ENCODE results near the gene C3orf52. TPM values are rescaled to one million over a fixed set of nuclear protein-coding genes. Genes with fewer than 3 reads are reported as not detected.

The C3orf52 gene
- total RNA-seq, 6 donors from 2014 or later = 17.1 to 74.6 (median 28.4) TPM

DNA sequence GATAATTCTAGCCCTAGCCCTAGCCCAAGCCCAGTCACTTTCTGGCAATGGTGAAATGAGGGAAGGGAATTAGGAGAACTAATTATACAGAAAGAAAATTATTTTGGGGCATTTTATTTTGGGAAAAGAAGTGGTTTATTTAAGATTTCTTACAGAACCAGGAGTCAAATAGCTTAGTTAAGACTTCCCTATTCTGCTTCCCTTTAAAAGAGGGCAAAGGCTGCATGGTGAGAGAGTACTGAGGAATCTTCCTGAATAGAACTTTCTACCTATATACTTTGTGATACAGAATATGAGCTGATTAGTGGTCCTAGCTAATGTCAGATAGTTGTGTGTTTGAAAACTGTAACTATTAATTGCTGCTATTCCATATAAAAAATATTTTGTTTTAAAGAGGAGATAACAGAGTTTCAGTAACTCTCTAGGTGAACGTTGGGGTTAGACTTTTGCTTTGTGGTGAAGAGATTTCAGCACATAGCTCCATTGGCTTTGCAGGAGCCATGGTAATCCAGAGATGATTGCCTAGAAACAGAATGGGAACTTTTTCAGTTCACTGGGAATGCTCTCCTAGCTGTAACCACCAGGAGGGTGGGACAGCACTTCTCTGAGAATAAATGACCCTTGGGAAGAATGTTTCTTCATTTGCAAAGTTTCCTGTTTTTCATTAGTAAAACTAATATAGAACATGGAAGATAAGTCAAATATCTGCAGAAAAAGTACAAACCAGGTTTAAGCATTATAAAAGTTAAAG is 52.2 kb downstream of the C3orf52 start:
- no peak for TF ChIP-seq EP300 (IDR thresholded peaks at IDR 0.05)
- TF ChIP-seq POLR2A (IDR thresholded peaks at IDR 0.05) = no peak
- TF ChIP-seq, protein P1, sequence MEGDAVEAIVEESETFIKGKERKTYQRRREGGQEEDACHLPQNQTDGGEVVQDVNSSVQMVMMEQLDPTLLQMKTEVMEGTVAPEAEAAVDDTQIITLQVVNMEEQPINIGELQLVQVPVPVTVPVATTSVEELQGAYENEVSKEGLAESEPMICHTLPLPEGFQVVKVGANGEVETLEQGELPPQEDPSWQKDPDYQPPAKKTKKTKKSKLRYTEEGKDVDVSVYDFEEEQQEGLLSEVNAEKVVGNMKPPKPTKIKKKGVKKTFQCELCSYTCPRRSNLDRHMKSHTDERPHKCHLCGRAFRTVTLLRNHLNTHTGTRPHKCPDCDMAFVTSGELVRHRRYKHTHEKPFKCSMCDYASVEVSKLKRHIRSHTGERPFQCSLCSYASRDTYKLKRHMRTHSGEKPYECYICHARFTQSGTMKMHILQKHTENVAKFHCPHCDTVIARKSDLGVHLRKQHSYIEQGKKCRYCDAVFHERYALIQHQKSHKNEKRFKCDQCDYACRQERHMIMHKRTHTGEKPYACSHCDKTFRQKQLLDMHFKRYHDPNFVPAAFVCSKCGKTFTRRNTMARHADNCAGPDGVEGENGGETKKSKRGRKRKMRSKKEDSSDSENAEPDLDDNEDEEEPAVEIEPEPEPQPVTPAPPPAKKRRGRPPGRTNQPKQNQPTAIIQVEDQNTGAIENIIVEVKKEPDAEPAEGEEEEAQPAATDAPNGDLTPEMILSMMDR (IDR thresholded peaks at IDR 0.05) = no peak
- TF ChIP-seq POLR2AphosphoS5 (IDR thresholded peaks at IDR 0.05) = no peak
- Histone ChIP-seq H3K4me3 (no peak overlapping the region), H3K36me3 (no peaks in the 10 kb centered on the region), H3K9me3 (no peaks in the 10 kb centered on the region), H3K27me3 (no peaks in the 10 kb centered on the region), H3K27ac (no peak overlapping the region), H3K4me1 (peaks cover 0 to 7% (median 0%) of the 10 kb centered on the region in 4 donors)
- WGBS, 2 donors = 55 to 70% methylated on average over 1 of the region's 1 CpG
- DNase-seq (no peak), ATAC-seq (ENCODE audit: low FRiP score in 2 of 2) (peak in 1 of 2 donors; percentile 36)

- no peaks in the 10 kb centered on the region for H3K36me3 ChIP-seq
- peaks cover 0 to 6% (median 2%) of the 10 kb centered on the region in 4 donors for H3K9me3 ChIP-seq
- DNase-seq (no peak), ATAC-seq (ENCODE audit: low FRiP score in 2 of 2) (no peak)
- H3K27ac ChIP-seq = no peak overlapping the region
- TF ChIP-seq POLR2AphosphoS5 (IDR thresholded peaks at IDR 0.05) (no peak), EP300 (IDR thresholded peaks at IDR 0.05) (no peak), POLR2A (IDR thresholded peaks at IDR 0.05) (no peak)
- TF ChIP-seq, protein P1 (IDR thresholded peaks at IDR 0.05) = no peak
- no peak overlapping the region for H3K4me3 ChIP-seq
- no peaks in the 10 kb centered on the region for H3K27me3 ChIP-seq
- peaks cover 0 to 7% (median 0%) of the 10 kb centered on the region in 4 donors for H3K4me1 ChIP-seq
- WGBS, 2 donors = 89 to 92% methylated on average over 1 of the region's 1 CpG
These were observed 54.4 kb downstream of the C3orf52 start for GRCh38 chr3:112140584-112140983.

DNA sequence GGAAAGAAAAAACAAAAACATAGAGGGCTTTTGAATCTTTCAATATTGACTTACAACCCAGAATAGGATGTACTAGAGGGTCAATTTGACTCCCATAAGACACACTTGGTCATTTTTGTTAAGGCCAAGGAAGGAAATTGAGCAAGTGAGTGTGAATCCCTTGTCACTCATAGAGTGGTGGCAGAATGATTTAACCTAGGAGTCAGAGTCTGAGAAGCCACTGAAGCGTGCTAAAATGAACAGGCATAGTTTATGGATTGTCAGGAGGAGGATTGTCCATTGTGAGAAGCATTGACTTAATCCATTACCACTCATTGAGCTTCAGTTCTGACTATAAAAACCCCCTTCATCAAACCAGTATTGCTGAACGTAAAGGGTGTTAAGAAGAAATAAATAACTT is 55.1 kb downstream of the C3orf52 start:
- 86 to 90% methylated on average over 2 of the region's 2 CpGs for WGBS, 2 donors
- no peak for DNase-seq
- no peak overlapping the region for H3K4me3 ChIP-seq
- no peak overlapping the region for H3K27ac ChIP-seq
- H3K36me3 ChIP-seq = no peaks in the 10 kb centered on the region
- TF ChIP-seq POLR2AphosphoS5 (IDR thresholded peaks at IDR 0.05) = no peak
- no peak for TF ChIP-seq POLR2A (IDR thresholded peaks at IDR 0.05)
- no peak for TF ChIP-seq EP300 (IDR thresholded peaks at IDR 0.05)
- TF ChIP-seq, protein P1 (IDR thresholded peaks at IDR 0.05) = no peak
- no peaks in the 10 kb centered on the region for H3K27me3 ChIP-seq
- ATAC-seq (ENCODE audit: low FRiP score in 2 of 2) = no peak
- peaks cover 0 to 7% (median 0%) of the 10 kb centered on the region in 4 donors for H3K4me1 ChIP-seq
- peaks cover 0 to 6% (median 2%) of the 10 kb centered on the region in 4 donors for H3K9me3 ChIP-seq

DNA sequence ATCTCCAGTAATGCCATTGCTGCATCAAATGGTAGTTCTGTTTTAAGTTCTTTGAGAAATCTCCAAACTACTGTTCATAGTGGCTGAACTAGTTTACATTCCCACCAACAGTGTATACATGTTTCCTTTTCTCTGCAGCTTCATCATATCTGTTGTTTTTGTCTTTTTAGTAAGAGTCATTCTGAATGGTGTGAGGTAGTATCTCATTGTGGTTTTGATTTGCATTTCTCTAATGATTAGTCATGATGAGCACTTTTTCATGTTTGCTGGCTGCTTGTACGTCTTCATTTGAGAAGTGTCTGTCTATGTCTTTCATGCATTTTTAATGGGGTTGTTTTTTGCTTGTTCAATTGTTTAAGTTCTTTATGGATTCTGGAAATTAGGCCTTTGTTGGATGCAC is 57.1 kb downstream of the C3orf52 start:
- no peak overlapping the region for H3K27ac ChIP-seq
- H3K9me3 ChIP-seq = peaks cover 0 to 8% (median 2%) of the 10 kb centered on the region in 4 donors
- H3K27me3 ChIP-seq = no peaks in the 10 kb centered on the region
- 88 to 89% methylated on average over 1 of the region's 1 CpG for WGBS, 2 donors
- H3K4me3 ChIP-seq = no peak overlapping the region
- no peaks in the 10 kb centered on the region for H3K36me3 ChIP-seq
- ATAC-seq (ENCODE audit: low FRiP score in 2 of 2) (no peak), DNase-seq (no peak)
- TF ChIP-seq, protein P1 (IDR thresholded peaks at IDR 0.05) = no peak
- TF ChIP-seq POLR2A (IDR thresholded peaks at IDR 0.05) (no peak), POLR2AphosphoS5 (IDR thresholded peaks at IDR 0.05) (no peak), EP300 (IDR thresholded peaks at IDR 0.05) (no peak)
- no peaks in the 10 kb centered on the region for H3K4me1 ChIP-seq

GRCh38 chr3:112143689-112144088 is 57.5 kb downstream of the C3orf52 start:
- no peak overlapping the region for H3K27ac ChIP-seq
- H3K36me3 ChIP-seq = no peaks in the 10 kb centered on the region
- ATAC-seq (ENCODE audit: low FRiP score in 2 of 2) = no peak
- H3K9me3 ChIP-seq = peaks cover 0 to 13% (median 2%) of the 10 kb centered on the region in 4 donors
- no peak overlapping the region for H3K4me3 ChIP-seq
- no peaks in the 10 kb centered on the region for H3K4me1 ChIP-seq
- TF ChIP-seq, protein P1 (IDR thresholded peaks at IDR 0.05) = no peak
- TF ChIP-seq EP300 (IDR thresholded peaks at IDR 0.05) (no peak), POLR2A (IDR thresholded peaks at IDR 0.05) (no peak), POLR2AphosphoS5 (IDR thresholded peaks at IDR 0.05) (no peak)
- WGBS, 2 donors = 75 to 92% methylated on average over 1 of the region's 1 CpG
- no peak for DNase-seq
- no peaks in the 10 kb centered on the region for H3K27me3 ChIP-seq

Data from upper lobe of left lung (tissue), 6 donors.